NK-92 (cell line): Measurements from ENCODE around the gene JMY.

Experiments
- DNase-seq: peaks from one replicate; lab custom pipeline; 2025; ENCODE audit not compliant: unreplicated experiment; lab: John Stamatoyannopoulos, UW

JMY gene

DNA sequence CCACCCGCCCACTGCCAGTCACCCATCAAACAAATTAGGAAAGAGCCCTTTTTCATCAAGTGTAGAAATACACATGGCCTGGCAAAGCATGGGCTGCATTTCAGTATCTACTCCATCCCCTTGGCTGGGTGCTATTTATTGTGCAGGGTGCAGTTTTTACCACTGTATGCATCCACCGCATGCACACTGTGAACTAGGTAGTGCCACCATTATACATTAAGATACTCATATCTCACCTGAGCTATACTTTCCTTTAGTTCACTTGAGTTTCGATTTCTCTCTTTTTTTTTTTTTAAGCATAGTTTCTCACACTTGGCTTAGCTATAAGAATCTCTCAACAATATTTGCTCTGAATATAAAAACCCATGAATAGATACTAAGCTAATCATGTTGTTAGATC, 49.4 kb downstream of the JMY start:
- no peak for DNase-seq

GRCh38 chr5:79285833-79286232, 49.9 kb downstream of the JMY start:
- DNase-seq: no peak

DNA sequence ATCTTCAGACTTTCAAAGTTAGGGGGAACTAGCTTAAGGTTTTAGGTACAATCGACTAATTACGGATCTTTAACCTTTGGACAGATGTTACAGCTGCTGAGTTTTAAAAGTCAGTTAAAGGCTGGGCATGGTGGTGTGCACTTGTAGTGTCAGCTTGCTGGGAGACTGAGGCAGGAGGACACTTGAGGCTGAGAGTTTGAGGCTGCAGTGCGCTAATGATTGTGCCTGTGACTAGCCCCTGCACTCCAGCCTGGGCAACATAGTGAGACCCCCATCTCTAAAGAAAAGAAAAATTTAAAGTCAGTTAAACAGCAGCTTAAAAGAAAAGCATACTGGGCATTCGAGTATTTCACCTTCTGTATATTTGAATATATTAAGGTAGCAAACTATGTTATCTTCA, 51.4 kb downstream of the JMY start:
- DNase-seq: no peak

GRCh38 chr5:79287907-79288306, 52.0 kb downstream of the JMY start:
- DNase-seq: no peak

DNA sequence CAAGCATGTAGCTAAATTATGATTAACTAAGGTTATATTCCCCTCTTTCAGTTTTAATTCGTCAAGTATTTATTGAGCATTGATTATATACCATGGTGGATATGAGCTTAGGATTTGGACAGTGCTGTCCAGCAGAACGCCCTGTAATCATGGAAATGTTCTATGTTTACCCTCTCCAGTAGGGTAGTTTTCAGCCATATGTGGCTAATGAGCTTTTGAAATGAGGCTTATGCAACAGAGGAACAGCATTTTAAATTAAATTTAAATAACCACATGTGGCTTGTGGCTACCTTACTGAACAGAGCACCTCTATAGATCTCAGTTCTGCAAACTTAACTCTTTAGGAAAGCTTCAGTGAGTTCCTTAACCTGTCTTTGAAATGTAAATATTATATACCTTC, 59.1 kb downstream of the JMY start:
- no peak for DNase-seq

GRCh38 chr5:79297661-79298060, 61.7 kb downstream of the JMY start:
- DNase-seq: no peak

GRCh38 chr5:79301046-79301712, 65.2 kb downstream of the JMY start:
- DNase-seq: no peak

- DNase-seq: no peak
These were observed 66.5 kb downstream of the JMY start for GRCh38 chr5:79302454-79302853.

DNA sequence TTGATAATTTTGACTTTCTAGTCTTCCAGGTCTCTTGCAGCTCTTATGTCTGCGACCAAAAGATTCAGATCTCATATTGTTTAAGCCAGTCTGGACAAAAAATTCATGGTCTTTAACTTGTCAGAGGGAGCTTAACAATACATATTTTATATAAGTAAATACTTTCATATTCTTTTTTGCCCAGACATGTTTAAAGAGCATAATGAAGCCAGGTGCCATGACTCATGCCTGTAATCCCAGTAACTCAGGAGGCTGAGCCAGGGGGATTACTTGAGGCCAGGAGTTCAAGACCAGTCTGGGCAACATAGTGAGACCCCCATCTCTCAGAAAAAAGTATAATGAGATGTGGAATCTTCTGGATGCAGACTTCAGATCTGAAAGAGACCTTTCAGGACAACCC, 69.8 kb downstream of the JMY start:
- no peak for DNase-seq

GRCh38 chr5:79318935-79319614, 83.1 kb downstream of the JMY start:
- no peak for DNase-seq

DNA sequence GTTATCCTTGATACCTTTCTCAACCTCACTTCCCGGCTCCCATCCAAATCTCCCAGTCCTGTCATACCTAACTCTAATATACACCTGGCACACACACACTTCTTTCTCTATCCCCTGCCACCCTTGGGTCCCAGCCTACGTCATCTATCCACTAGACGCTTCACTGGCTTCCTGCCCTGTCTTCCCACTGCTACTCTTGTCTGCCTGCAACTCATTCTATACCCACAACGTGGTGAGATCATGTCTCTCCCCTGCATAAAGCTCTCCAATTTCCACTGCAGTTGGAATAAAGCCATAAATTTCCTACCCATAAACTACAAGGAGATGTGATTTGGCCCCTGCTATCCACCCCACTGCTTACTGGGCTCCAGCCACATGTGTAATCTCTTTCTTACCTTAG, 93.5 kb downstream of the JMY start:
- DNase-seq: no peak

DNA sequence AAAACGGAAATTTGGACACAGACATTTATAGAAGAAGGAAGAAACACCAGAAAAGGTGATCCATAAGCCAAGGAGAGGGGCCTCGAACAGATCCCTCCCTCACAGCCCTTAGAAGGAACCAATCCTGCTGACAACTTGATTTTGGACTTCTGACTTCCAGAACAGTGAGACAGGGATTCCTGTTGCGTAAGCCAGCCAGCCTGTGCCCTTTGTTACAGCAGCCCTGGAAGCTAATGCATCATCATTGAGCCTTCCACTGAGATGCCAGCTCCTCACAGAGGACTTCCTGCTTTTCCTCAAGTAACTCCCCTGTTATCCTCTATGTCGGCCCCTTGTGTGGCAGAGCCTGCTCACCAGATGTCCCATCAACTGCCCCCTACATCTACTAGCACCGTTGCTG, 94.1 kb downstream of the JMY start:
- no peak for DNase-seq

DNA sequence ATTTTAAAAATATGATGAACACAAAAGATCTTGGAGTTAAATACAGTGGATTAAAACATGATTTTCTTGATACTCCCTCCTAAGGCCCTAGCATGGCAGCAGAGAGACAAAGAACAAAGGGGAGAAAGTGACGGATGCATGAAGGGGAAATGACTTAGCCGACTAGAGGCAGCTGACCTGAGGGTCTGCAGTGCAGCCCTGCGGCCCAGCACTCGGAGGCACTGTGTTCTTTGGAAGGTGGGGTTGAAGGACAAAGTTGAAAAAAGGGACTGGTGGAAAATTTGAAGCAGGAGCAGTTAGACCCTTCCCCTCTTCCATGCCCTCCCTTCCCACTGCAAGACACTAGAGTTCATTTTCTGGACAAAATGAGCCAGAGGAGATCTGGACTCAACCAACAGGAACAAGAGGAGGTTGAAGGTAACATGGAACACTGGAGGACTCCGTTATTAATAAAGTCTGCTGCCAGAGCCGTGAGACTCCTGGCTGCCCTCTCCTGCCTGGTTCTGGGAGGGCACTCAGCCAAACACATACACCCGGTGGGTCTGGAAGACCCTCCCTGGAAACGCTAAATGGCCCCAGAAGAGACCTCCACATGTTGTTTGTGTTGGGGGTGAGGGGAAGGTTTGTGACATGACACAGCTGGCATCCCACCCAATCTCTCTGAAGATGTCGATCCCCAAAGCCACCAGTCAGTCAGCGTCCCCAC, 98.1 kb downstream of the JMY start:
- no peak for DNase-seq

GRCh38 chr5:79346420-79346824, 110.5 kb downstream of the JMY start:
- no peak for DNase-seq

GRCh38 chr5:79349047-79349446, 113.1 kb downstream of the JMY start:
- no peak for DNase-seq

DNA sequence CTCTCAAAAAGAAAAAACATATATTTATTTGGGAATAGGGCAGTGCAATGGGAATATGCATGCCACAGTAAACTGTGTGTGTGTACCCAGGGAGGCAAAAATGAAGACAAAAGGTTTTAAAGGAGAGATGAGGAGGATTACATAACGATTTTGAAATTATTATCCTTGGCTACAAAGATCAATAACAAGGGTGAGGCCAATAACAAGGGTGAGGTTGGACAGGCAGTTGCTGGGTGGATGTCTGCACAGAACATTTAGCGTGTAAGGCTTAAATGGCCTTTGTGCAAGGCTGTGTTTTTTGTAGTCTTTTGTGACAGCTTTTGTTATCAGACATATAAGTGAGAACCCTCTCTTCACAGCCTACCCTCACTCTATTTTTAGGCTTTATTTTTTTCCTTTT, 114.0 kb downstream of the JMY start:
- DNase-seq: no peak

- no peak for DNase-seq
These were observed 121.5 kb downstream of the JMY start for GRCh38 chr5:79357398-79357797.
